Hematopoietic multipotent progenitor cell treated with erythropoietin and hydrocortisone succinate and interleukin-3 and kit ligand, for 17 days (in vitro differentiated cells): Measurements from ENCODE around the gene MT1HL1.
"Not testable (repeated sequence)": the region's sequence is repeated elsewhere in the genome, so short reads cannot be mapped to it uniquely, and the experiment has no call there.

ENCODE experiments used
- DNase-seq: peaks from one replicate; pipeline ENCODE4 v3.0.0-alpha.2; 2015; ENCODE audit warnings: low spot score

Gene MT1HL1

GRCh38 chr1:237016626-237017025 lies 12.4 kb upstream of the MT1HL1 start:
- DNase-seq = no peak

- no peak for DNase-seq
Observed at GRCh38 chr1:237013608-237014007, 9.4 kb upstream of the MT1HL1 start.

GRCh38 chr1:237012788-237013383 lies 8.6 kb upstream of the MT1HL1 start:
- DNase-seq = no peak

- no peak for DNase-seq
Observed at GRCh38 chr1:237012361-237012760, 8.1 kb upstream of the MT1HL1 start.

- no peak for DNase-seq
Observed at GRCh38 chr1:237011432-237011831, 7.2 kb upstream of the MT1HL1 start.

GRCh38 chr1:237009611-237010010 lies 5.4 kb upstream of the MT1HL1 start:
- no peak for DNase-seq

- no peak for DNase-seq
Observed at GRCh38 chr1:237007147-237007881, 3.1 kb upstream of the MT1HL1 start.

GRCh38 chr1:237005674-237006073 lies 1.4 kb upstream of the MT1HL1 start:
- DNase-seq = no peak

GRCh38 chr1:237003516-237003915 lies 725 bp downstream of the MT1HL1 start:
- no peak for DNase-seq

GRCh38 chr1:237000191-237000590 lies 4.0 kb downstream of the MT1HL1 start:
- DNase-seq = no peak

GRCh38 chr1:236998546-236998945 lies 5.7 kb downstream of the MT1HL1 start:
- no peak for DNase-seq

GRCh38 chr1:236997882-236998281 lies 6.4 kb downstream of the MT1HL1 start:
- no peak for DNase-seq

GRCh38 chr1:236997361-236997760 lies 6.9 kb downstream of the MT1HL1 start:
- no peak for DNase-seq

- DNase-seq = no peak
Observed at GRCh38 chr1:236994450-236994849, 9.8 kb downstream of the MT1HL1 start.

- DNase-seq = no peak
Observed at GRCh38 chr1:236992449-236992848, 11.8 kb downstream of the MT1HL1 start.

GRCh38 chr1:236990052-236990445 lies 14.2 kb downstream of the MT1HL1 start:
- no peak for DNase-seq

GRCh38 chr1:236989290-236990051 lies 14.8 kb downstream of the MT1HL1 start:
- DNase-seq = no peak

GRCh38 chr1:236983818-236984217 lies 20.4 kb downstream of the MT1HL1 start:
- DNase-seq = no peak

GRCh38 chr1:236982380-236982779 lies 21.9 kb downstream of the MT1HL1 start:
- DNase-seq = no peak

- DNase-seq = not testable (repeated sequence)
Observed at GRCh38 chr1:236981431-236981830, 22.8 kb downstream of the MT1HL1 start.

GRCh38 chr1:236980673-236981072 lies 23.6 kb downstream of the MT1HL1 start:
- no peak for DNase-seq

GRCh38 chr1:236979149-236979900 lies 24.9 kb downstream of the MT1HL1 start:
- DNase-seq = no peak
